Upper lobe of right lung (tissue), 1 donor: ENCODE data around the gene DDX39A. TPM values are rescaled to one million over a fixed set of nuclear protein-coding genes. Genes with fewer than 3 reads are reported as not detected.
"Not testable (repeated sequence)": the region's sequence is repeated elsewhere in the genome, so short reads cannot be mapped to it uniquely, and the experiment has no call there.

Experiments
- ATAC-seq: fragments of 200-7000 bp; cut with Tn5 transposase; one replicate; pipeline ENCODE4 v1.9.1; 2020; ENCODE audit warnings: mild to moderate bottlenecking, moderate library complexity
- DNase-seq: peaks from one replicate; pipeline ENCODE4 v3.0.0-alpha.2; 2020
- H3K27ac ChIP-seq: fragments of 200-600 bp; one replicate; pipeline ENCODE4 v1.8.0; 2022
- H3K27me3 ChIP-seq: fragments of 200-600 bp; one replicate; pipeline ENCODE4 v1.8.0; 2022; ENCODE audit warnings: mild to moderate bottlenecking
- H3K36me3 ChIP-seq: fragments of 200-600 bp; one replicate; pipeline ENCODE4 v1.8.0; 2022
- H3K4me1 ChIP-seq: fragments of 200-600 bp; one replicate; pipeline ENCODE4 v1.8.0; 2022
- H3K4me3 ChIP-seq: fragments of 200-600 bp; one replicate; pipeline ENCODE4 v1.8.0; 2022; ENCODE audit warnings: mild to moderate bottlenecking
- H3K9me3 ChIP-seq: fragments of 200-600 bp; one replicate; pipeline ENCODE4 v1.8.0; 2022
- CTCF ChIP-seq: fragments of 200-600 bp; IDR thresholded peaks from one replicate; pipeline ENCODE4 v1.8.0; 2022; ENCODE audit warnings: antibody characterized with exemption
- intact Hi-C: fragments of 100-400 bp; cut with DNase I; formaldehyde crosslinking; loops from one replicate; pipeline ENCODE4 v1.11.0; 2022
- long read RNA-seq: library from polyadenylated mRNA; unstranded; transcript quantifications from one replicate; pipeline ENCODE4 v2.0.0, GENCODE V29; 2021
- total RNA-seq: library from RNA; stranded (reverse); fragmentation: NEBNext Ultra II Directional; extraction: Animal tissue kit (Norgen Biotek cat#: 25700); gene quantifications from one replicate; pipeline ENCODE4 v1.2.1, GENCODE V29; 2021
- donor health status: DM: no; HTN: yes; CAD: no; lungs with severe emphysema.

The DDX39A gene
- 63.0 TPM for total RNA-seq
- long read RNA-seq, transcript DDX39A-201 (11 exons, 1,471 nt): major isoform, 54 of 140 reads
- long read RNA-seq, partial matches to known transcripts: 13 of 140 reads
- long read RNA-seq, other reads (novel, unspliced or antisense): 69 of 140 reads

GRCh38 chr19:14419106-14419813, at the start of gene DDX39A:
Gene DDX39A (minus strand): TSS chr19:14419341. CDS start chr19:14413220, 6,121 bp downstream.
- no peaks in the 10 kb centered on the region for H3K9me3 ChIP-seq
- H3K27ac ChIP-seq: peak within 1 kb of the TSS; percentile 87
- TF ChIP-seq CTCF: no peak
- H3K4me1 ChIP-seq: peaks cover 18% of the 10 kb centered on the region
- H3K27me3 ChIP-seq: no peaks in the 10 kb centered on the region
- peak; percentile 98 for DNase-seq
- H3K36me3 ChIP-seq: no peaks in the 10 kb centered on the region
- peak; percentile 98 for ATAC-seq
- peak within 1 kb of the TSS; percentile 99 for H3K4me3 ChIP-seq
- intact Hi-C loops: no loop called here

GRCh38 chr19:14467816-14468215, 48.7 kb upstream of the DDX39A start:
- Histone ChIP-seq H3K4me1 (peaks cover 8% of the 10 kb centered on the region), H3K27me3 (no peaks in the 10 kb centered on the region), H3K36me3 (peaks cover 83% of the 10 kb centered on the region), H3K4me3 (no peak overlapping the region), H3K9me3 (no peaks in the 10 kb centered on the region), H3K27ac (no peak overlapping the region)
- no peak for DNase-seq
- intact Hi-C loops: no loop called here
- ATAC-seq: no peak
- no peak for TF ChIP-seq CTCF

- Histone ChIP-seq H3K27me3 (no peaks in the 10 kb centered on the region), H3K4me3 (no peak overlapping the region), H3K27ac (no peak overlapping the region), H3K9me3 (no peaks in the 10 kb centered on the region), H3K36me3 (peaks cover 87% of the 10 kb centered on the region), H3K4me1 (peaks cover 5% of the 10 kb centered on the region)
- ATAC-seq (no peak), DNase-seq (no peak)
- intact Hi-C loops: no loop called here
- TF ChIP-seq CTCF: no peak
These were observed 48.2 kb upstream of the DDX39A start for GRCh38 chr19:14467391-14467790.

- Histone ChIP-seq H3K27ac (no peak overlapping the region), H3K36me3 (peaks cover 95% of the 10 kb centered on the region), H3K4me3 (no peak overlapping the region), H3K9me3 (no peaks in the 10 kb centered on the region), H3K27me3 (no peaks in the 10 kb centered on the region), H3K4me1 (no peaks in the 10 kb centered on the region)
- ATAC-seq (no peak), DNase-seq (no peak)
- intact Hi-C loops: no loop called here
- no peak for TF ChIP-seq CTCF
These were observed 44.6 kb upstream of the DDX39A start for GRCh38 chr19:14463747-14464146.

- DNase-seq, H3K4me3 ChIP-seq, intact Hi-C loops, H3K9me3 ChIP-seq, H3K27ac ChIP-seq, H3K27me3 ChIP-seq, H3K4me1 ChIP-seq: not testable (repeated sequence)
- ATAC-seq: peak; percentile 36
- H3K36me3 ChIP-seq: peaks cover 92% of the 10 kb centered on the region
These were observed 43.3 kb upstream of the DDX39A start for GRCh38 chr19:14462401-14462800.

GRCh38 chr19:14460935-14461334, 41.8 kb upstream of the DDX39A start:
- Histone ChIP-seq H3K4me1 (no peaks in the 10 kb centered on the region), H3K36me3 (peaks cover 78% of the 10 kb centered on the region), H3K27ac (no peak overlapping the region), H3K4me3 (no peak overlapping the region), H3K9me3 (no peaks in the 10 kb centered on the region), H3K27me3 (no peaks in the 10 kb centered on the region)
- intact Hi-C loops: no loop called here
- no peak for DNase-seq
- TF ChIP-seq CTCF: no peak
- ATAC-seq: no peak
